Thyroid gland (tissue), 4 donors: Measurements from ENCODE around the gene TCERG1. TPM values are rescaled to one million over a fixed set of nuclear protein-coding genes. Genes with fewer than 3 reads are reported as not detected.

Source experiments
- small RNA-seq: library from RNA; depleted of rRNA; stranded (forward); fragments of <200 nt; gene quantifications from one replicate; pipeline ENCODE3, GENCODE V24; 2016
- total RNA-seq, 4 donors: library from RNA; depleted of rRNA; stranded (reverse); fragments of >200 nt; gene quantifications; one replicate each; pipeline ENCODE4 v1.2.3, GENCODE V29; 2016

Gene TCERG1
- total RNA-seq, 4 donors from 2014 or later: 50.0 to 106 (median 62.4) TPM

Small RNA genes within 50 kb of the gene (small RNA-seq; reads per million reads assigned to genes)
- gene RF02271: not detected

Other genes starting within 250 kb of the TCERG1 start
- 10 to 100 TPM; 24.7 to 42.4 (median 29.6) TPM for gene RBM27, start 243.7 kb upstream of the TCERG1 start, total RNA-seq
- not detected for gene POU4F3, start 108.5 kb upstream of the TCERG1 start, total RNA-seq
- not detected for gene GPR151, start 68.9 kb downstream of the TCERG1 start, total RNA-seq